Measurements from ENCODE around the gene PCCA.

The PCCA gene

GRCh38 chr13:100388923-100389322, 300.0 kb downstream of the PCCA start:
- TF ChIP-seq CTCF (IDR thresholded peaks at IDR 0.05): no peak
- DNase-seq (ENCODE audit: low spot score): no peak
- Histone ChIP-seq H3K4me3 (no peak overlapping the region), H3K27ac (no peak overlapping the region)

GRCh38 chr13:100389617-100390016, 300.7 kb downstream of the PCCA start:
- Histone ChIP-seq H3K4me3 (no peak overlapping the region), H3K27ac (no peak overlapping the region)
- DNase-seq (ENCODE audit: low spot score): no peak
- no peak for TF ChIP-seq CTCF (IDR thresholded peaks at IDR 0.05)

GRCh38 chr13:100392709-100393630, 304.1 kb downstream of the PCCA start:
- H3K27ac ChIP-seq: peak overlapping the region; percentile 25 to 75
- TF ChIP-seq CTCF (IDR thresholded peaks at IDR 0.05): no peak
- DNase-seq (ENCODE audit: low spot score): peak; percentile 88

GRCh38 chr13:100394005-100394695, 305.3 kb downstream of the PCCA start:
- no peak for TF ChIP-seq CTCF (IDR thresholded peaks at IDR 0.05)
- Histone ChIP-seq H3K4me3 (no peak overlapping the region), H3K27ac (peak overlapping the region in 1 of 2 donors; percentile 75)
- DNase-seq (ENCODE audit: low spot score): no peak

More at GRCh38 chr13:100392709-100393630, 304.1 kb downstream of the PCCA start:
- no peak overlapping the region for H3K4me3 ChIP-seq

- no peak overlapping the region for H3K27ac ChIP-seq
- no peak for DNase-seq (ENCODE audit: low spot score)
- no peak overlapping the region for H3K4me3 ChIP-seq
- no peak for TF ChIP-seq CTCF (IDR thresholded peaks at IDR 0.05)
These were observed 306.9 kb downstream of the PCCA start for GRCh38 chr13:100395698-100396373.

- no peak for TF ChIP-seq CTCF (IDR thresholded peaks at IDR 0.05)
- Histone ChIP-seq H3K4me3 (no peak overlapping the region), H3K27ac (no peak overlapping the region)
- no peak for DNase-seq (ENCODE audit: low spot score)
These were observed 307.9 kb downstream of the PCCA start for GRCh38 chr13:100396776-100397175.

Measured in coronary artery (tissue), 2 donors.